Tibial artery (tissue), 4 donors: ENCODE data around the gene MAST4.

ENCODE experiments used
- DNase-seq, 2 donors: peaks; one replicate each; pipeline ENCODE4 v3.0.0-alpha.2; 2019
- H3K27ac ChIP-seq, 2 donors: fragments of 200-600 bp; sonication (generic) in 1 of 2; 1 replicate in 1 of 2; 2 replicates in 1 of 2; pipeline ENCODE4 v1.5.1; 2018 to 2019; ENCODE audit warnings: mild to moderate bottlenecking in 1 of 2
- H3K27me3 ChIP-seq, 2 donors: fragments of 200-600 bp; sonication (generic) in 1 of 2; one replicate each; pipeline versions ENCODE4 v1.5.1 to v1.6.0; 2016 to 2019
- H3K36me3 ChIP-seq, 3 donors: fragments of 200-600 bp; sonication (generic) in 2 of 3; one replicate each; pipeline ENCODE4 v1.5.1; 2016 to 2019; ENCODE audit warnings: mild to moderate bottlenecking in 2 of 3
- H3K4me1 ChIP-seq, 4 donors: fragments of 200-600 bp; sonication (generic) in 2 of 4; 1 replicate in 3 of 4; 2 replicates in 1 of 4; pipeline ENCODE4 v1.5.1; 2016 to 2019
- H3K4me3 ChIP-seq, 2 donors: fragments of 200-600 bp; sonication (generic) in 1 of 2; 1 replicate in 1 of 2; 2 replicates in 1 of 2; pipeline ENCODE4 v1.5.1; 2018 to 2019; ENCODE audit warnings: mild to moderate bottlenecking in 2 of 2
- H3K9me3 ChIP-seq, 3 donors: fragments of 200-600 bp; sonication (generic) in 1 of 3; one replicate each; pipeline ENCODE4 v1.5.1; 2016 to 2019
- intact Hi-C: fragments of 100-400 bp; cut with DNase I; formaldehyde crosslinking; loops from one replicate; pipeline ENCODE4 v1.15.0; 2023; ENCODE audit warnings: low total_unique reads
- TF ChIP-seq, protein P1 (sequence below), 2 experiments: fragments of 200-600 bp in 1 of 2; fragments of 450-650 bp in 1 of 2; IDR thresholded peaks; one replicate each; pipeline ENCODE4 v1.5.1; 2017 to 2019; ENCODE audit warnings: antibody characterized with exemption in 2 of 2, mild to moderate bottlenecking in 1 of 2, moderate library complexity in 1 of 2

MAST4 gene

DNA sequence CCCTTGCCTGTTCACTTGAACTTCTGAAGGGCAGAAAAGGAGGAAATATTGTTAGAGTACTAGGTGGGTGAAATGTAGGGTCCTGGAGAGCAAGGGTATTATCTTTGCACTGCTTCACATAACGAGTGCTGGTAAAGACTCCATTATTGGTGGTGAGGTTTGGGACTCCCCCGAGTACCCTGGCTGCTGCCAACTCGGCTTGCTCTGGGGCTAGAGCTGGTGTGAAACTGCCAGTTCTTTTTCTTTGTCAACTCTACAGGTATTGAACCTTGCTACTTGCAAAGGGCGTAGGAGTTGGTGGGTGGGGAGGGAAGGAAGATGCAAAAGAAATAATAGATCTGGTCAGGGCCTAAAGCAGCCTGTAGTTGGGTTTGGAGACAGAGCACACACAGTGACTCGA, 16.0 kb downstream of the MAST4 start:
- H3K9me3 ChIP-seq: no peaks in the 10 kb centered on the region
- DNase-seq: no peak
- H3K27me3 ChIP-seq: no peaks in the 10 kb centered on the region
- intact Hi-C loops: no loop called here
- H3K4me1 ChIP-seq: no peaks in the 10 kb centered on the region
- no peak overlapping the region for H3K4me3 ChIP-seq
- H3K27ac ChIP-seq: no peak overlapping the region
- TF ChIP-seq, protein P1, sequence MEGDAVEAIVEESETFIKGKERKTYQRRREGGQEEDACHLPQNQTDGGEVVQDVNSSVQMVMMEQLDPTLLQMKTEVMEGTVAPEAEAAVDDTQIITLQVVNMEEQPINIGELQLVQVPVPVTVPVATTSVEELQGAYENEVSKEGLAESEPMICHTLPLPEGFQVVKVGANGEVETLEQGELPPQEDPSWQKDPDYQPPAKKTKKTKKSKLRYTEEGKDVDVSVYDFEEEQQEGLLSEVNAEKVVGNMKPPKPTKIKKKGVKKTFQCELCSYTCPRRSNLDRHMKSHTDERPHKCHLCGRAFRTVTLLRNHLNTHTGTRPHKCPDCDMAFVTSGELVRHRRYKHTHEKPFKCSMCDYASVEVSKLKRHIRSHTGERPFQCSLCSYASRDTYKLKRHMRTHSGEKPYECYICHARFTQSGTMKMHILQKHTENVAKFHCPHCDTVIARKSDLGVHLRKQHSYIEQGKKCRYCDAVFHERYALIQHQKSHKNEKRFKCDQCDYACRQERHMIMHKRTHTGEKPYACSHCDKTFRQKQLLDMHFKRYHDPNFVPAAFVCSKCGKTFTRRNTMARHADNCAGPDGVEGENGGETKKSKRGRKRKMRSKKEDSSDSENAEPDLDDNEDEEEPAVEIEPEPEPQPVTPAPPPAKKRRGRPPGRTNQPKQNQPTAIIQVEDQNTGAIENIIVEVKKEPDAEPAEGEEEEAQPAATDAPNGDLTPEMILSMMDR (IDR thresholded peaks at IDR 0.05): no peak
- H3K36me3 ChIP-seq: no peaks in the 10 kb centered on the region

DNA sequence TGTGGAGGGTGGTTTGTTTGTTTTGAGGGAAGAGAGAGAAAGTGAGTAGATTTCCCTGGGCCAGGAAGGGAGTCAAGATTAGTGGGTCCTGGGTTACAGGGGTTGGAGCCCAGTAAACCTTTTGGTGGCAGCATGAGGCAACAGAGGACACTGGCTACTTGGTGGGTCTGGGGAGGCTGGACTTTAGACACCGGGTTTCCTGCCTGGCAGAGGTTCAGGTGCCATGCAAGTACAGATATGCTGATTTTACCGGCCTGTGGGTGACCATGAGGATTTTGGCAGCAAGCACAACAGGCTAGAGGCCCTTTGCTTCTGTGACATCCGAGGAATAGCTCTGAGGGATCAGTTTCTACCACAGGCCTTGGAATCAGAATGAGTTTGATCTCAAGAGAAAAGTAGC, 18.9 kb downstream of the MAST4 start:
- no peaks in the 10 kb centered on the region for H3K9me3 ChIP-seq
- no peaks in the 10 kb centered on the region for H3K36me3 ChIP-seq
- no peak for DNase-seq
- TF ChIP-seq, protein P1 (IDR thresholded peaks at IDR 0.05): no peak
- H3K4me1 ChIP-seq: no peaks in the 10 kb centered on the region
- intact Hi-C loops: no loop called here
- no peaks in the 10 kb centered on the region for H3K27me3 ChIP-seq
- H3K27ac ChIP-seq: no peak overlapping the region
- no peak overlapping the region for H3K4me3 ChIP-seq

DNA sequence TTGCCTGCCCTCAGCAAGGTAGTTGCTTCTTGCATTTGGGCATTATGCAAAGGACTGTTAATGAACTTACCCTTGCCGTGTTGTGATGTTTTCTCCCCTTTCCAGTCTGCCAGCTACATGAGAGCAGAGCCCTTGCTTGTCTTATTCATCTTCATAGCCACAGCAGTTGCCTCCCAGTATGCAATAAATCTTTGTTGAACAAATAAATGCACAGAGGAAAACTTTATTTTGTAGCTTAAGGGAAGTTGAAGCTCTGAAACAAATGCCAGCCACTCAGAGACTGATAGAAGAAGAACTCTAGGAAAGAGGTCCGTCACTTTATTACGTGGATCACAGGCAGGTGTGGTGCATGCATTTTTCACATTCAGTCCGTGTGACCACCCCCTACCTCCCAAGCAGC, 19.7 kb downstream of the MAST4 start:
- intact Hi-C loops: no loop called here
- no peaks in the 10 kb centered on the region for H3K9me3 ChIP-seq
- TF ChIP-seq, protein P1 (IDR thresholded peaks at IDR 0.05): no peak
- no peak overlapping the region for H3K27ac ChIP-seq
- H3K36me3 ChIP-seq: no peaks in the 10 kb centered on the region
- H3K4me3 ChIP-seq: no peak overlapping the region
- H3K27me3 ChIP-seq: no peaks in the 10 kb centered on the region
- no peaks in the 10 kb centered on the region for H3K4me1 ChIP-seq
- no peak for DNase-seq

DNA sequence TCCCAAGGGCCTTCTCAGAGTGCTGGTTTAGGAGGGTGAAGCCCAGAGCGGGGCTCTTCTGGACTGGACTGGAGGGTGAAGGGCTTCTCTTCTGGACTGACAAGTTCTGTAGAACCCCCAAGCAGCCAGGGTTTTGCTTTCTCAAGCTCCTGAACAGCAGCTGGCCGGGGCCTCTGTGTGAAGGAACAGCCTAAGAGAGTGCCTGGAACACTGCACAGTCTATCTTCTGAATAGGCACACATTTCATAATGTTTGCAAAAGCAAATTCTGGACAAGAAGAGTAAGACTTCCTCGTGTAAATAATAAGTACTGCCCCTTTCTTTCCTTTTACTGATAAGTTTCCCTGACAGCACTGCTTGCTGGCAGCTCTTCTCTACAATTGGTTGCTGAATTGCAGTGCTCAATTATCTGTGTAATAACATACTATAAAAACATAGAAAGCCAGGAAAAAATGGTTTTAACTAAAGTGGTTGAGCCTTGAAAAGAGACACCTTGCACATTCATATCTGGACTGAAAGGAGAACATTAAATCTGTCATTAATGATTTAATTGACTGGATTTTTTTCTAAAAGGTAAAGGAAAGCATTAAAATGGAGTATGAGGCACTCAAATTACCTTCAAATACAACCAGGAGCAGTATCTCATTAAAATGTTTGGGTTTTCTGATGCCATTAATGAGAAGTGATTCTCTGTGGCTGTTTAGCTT, 20.5 kb downstream of the MAST4 start:
- Histone ChIP-seq H3K4me1 (no peaks in the 10 kb centered on the region), H3K27me3 (no peaks in the 10 kb centered on the region), H3K27ac (no peak overlapping the region), H3K4me3 (no peak overlapping the region), H3K36me3 (no peaks in the 10 kb centered on the region), H3K9me3 (no peaks in the 10 kb centered on the region)
- intact Hi-C loops: no loop called here
- DNase-seq: no peak
- TF ChIP-seq, protein P1 (IDR thresholded peaks at IDR 0.05): no peak

DNA sequence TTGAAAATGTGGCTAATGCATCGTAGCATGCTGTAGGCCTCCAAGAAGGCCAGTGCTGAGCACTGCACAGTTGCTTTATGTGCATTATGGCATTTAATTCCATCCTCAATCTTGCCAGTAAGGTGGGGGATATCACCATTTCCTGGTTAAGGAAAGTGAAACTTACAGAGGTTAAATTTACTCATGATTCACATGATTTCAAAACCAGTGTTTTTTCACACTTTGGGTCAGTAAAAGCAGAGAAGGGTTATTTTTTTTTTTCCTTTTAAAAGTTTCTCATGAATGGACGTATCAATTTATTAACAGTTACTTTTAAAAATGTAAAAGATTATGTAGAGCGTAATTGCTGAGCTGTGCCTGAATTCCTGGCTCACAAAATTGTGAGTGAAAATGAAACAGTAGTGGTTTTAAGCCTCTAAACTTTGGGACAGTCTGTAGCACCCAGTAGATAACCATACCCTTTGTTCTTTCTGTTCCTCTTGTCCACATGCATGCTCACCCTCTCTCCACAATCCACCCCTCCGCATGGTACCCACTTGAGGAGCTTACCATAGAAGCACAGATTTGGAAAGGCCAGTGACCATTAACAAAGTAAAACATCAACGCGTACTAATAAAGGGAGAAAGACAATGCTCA, 21.2 kb downstream of the MAST4 start:
- TF ChIP-seq, protein P1 (IDR thresholded peaks at IDR 0.05): no peak
- no peaks in the 10 kb centered on the region for H3K9me3 ChIP-seq
- intact Hi-C loops: no loop called here
- no peak overlapping the region for H3K27ac ChIP-seq
- no peaks in the 10 kb centered on the region for H3K36me3 ChIP-seq
- H3K4me1 ChIP-seq: no peaks in the 10 kb centered on the region
- no peak for DNase-seq
- H3K27me3 ChIP-seq: no peaks in the 10 kb centered on the region
- no peak overlapping the region for H3K4me3 ChIP-seq
